Tibial nerve (tissue), 3 donors: Measurements from ENCODE around the gene UPP1.

Experiments used
- POLR2A ChIP-seq, 2 donors: fragments of 450-650 bp; IDR thresholded peaks; one replicate each; pipeline ENCODE4 v1.6.1; 2017; ENCODE audit warnings: antibody characterized with exemption in 2 of 2, mild to moderate bottlenecking in 2 of 2, moderate library complexity in 2 of 2
- TF ChIP-seq, protein P1 (sequence below), 5 experiments: fragments of 200-600 bp in 3 of 5; fragments of 450-650 bp in 2 of 5; sonication (generic) in 3 of 5; IDR thresholded peaks; one replicate each; pipeline ENCODE4 v1.5.1; 2016 to 2019; ENCODE audit warnings: antibody characterized with exemption in 5 of 5, mild to moderate bottlenecking in 3 of 5, moderate library complexity in 2 of 5

DNA sequence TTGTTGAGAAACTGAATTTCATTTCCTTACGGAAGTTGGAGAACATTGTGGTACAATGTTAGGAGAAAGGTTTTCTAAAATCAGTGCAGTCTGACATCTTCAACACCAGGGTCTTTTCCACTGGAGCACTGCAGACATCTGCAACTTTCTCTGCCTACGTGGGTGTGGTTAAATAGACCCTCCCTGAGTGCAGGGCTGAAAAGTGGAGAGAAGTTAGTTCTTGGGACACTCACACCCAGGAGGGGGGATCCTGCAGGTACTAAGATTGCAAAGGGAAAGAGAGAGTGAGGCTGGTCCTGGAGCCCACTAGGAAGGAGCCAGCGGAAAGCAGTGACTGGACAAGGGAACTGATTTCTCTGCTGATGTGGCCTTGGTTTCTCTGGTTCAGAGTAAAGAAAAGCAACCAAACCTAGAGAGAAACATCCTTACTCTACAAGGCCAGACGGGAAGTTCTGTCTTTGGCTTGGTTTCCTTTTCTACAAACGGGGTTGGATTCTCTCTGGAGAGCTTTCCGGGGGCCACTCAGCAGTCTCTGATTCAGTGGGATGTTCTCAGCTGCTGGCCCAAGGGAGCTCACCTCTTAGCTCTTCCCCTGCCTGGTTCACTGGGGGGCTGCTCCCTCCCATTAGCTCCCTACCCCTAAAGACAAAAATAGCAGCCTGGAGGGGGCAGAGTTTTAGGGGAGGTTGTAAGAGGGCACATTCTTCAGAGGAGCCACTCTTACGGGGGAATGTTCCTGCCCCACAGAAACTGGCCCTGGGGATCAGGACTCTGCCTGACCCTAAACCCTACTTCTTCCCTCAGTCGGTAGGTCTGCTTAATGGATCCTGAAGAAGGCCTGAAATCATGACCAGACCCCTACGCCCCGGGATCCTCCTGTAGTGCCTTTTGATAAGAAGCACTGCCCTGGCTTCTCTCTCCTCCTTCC is 2.7 kb downstream of the UPP1 start:
- no peak for TF ChIP-seq POLR2A (IDR thresholded peaks at IDR 0.05)
- TF ChIP-seq, protein P1, sequence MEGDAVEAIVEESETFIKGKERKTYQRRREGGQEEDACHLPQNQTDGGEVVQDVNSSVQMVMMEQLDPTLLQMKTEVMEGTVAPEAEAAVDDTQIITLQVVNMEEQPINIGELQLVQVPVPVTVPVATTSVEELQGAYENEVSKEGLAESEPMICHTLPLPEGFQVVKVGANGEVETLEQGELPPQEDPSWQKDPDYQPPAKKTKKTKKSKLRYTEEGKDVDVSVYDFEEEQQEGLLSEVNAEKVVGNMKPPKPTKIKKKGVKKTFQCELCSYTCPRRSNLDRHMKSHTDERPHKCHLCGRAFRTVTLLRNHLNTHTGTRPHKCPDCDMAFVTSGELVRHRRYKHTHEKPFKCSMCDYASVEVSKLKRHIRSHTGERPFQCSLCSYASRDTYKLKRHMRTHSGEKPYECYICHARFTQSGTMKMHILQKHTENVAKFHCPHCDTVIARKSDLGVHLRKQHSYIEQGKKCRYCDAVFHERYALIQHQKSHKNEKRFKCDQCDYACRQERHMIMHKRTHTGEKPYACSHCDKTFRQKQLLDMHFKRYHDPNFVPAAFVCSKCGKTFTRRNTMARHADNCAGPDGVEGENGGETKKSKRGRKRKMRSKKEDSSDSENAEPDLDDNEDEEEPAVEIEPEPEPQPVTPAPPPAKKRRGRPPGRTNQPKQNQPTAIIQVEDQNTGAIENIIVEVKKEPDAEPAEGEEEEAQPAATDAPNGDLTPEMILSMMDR (IDR thresholded peaks at IDR 0.05) = no peak
